OCI-LY1 (cell line): ENCODE results near the gene ZBED3.

Experiments
- H2AFZ ChIP-seq: fragments of 200-600 bp; sonication (generic), shearing (Covaris generic); 2 replicates; pipeline ENCODE4 v1.6.0; 2014; ENCODE audit warnings: antibody characterized with exemption, mild to moderate bottlenecking, low read length
- H3F3A ChIP-seq: fragments of 200-600 bp; sonication (generic), shearing (Covaris generic); 2 replicates; pipeline ENCODE4 v1.6.0; 2014; ENCODE audit warnings: mild to moderate bottlenecking, antibody characterized with exemption, low read length, moderate library complexity; ENCODE audit not compliant: insufficient read depth
- H3K27ac ChIP-seq: fragments of 200-600 bp; sonication (generic); 2 replicates; pipeline ENCODE4 v1.5.1; 2014; ENCODE audit warnings: low read length, mixed run types, mild to moderate bottlenecking, low read depth; ENCODE audit not compliant: poor library complexity, severe bottlenecking
- H3K27me3 ChIP-seq: fragments of 200-600 bp; sonication (generic); 2 replicates; pipeline ENCODE4 v1.6.0; 2014; ENCODE audit warnings: antibody characterized with exemption, mild to moderate bottlenecking, low read length, moderate library complexity; ENCODE audit not compliant: insufficient read depth
- H3K36me3 ChIP-seq: fragments of 200-600 bp; sonication (generic); 2 replicates; pipeline ENCODE4 v1.6.1; 2014; ENCODE audit warnings: mild to moderate bottlenecking, antibody characterized with exemption, low read length, moderate library complexity, mixed read lengths; ENCODE audit not compliant: insufficient read depth
- H3K4me1 ChIP-seq: fragments of 200-600 bp; sonication (generic); 2 replicates; pipeline ENCODE4 v1.5.1; 2014; ENCODE audit warnings: mild to moderate bottlenecking, low read length, moderate library complexity; ENCODE audit not compliant: insufficient read depth, severe bottlenecking
- H3K4me2 ChIP-seq: fragments of 200-600 bp; sonication (generic), shearing (Covaris generic); 2 replicates; pipeline ENCODE4 v1.6.1; 2014; ENCODE audit warnings: low read length
- H3K4me3 ChIP-seq: fragments of 200-600 bp; sonication (generic); 2 replicates; pipeline ENCODE4 v1.5.1; 2014; ENCODE audit warnings: low read length, low read depth, mild to moderate bottlenecking, mixed read lengths; ENCODE audit not compliant: poor library complexity, severe bottlenecking
- H3K79me2 ChIP-seq: fragments of 200-600 bp; shearing (Covaris generic); 2 replicates; pipeline ENCODE4 v1.6.1; 2016; ENCODE audit warnings: mixed run types, low read length, mixed read lengths; ENCODE audit not compliant: insufficient read depth
- H3K9ac ChIP-seq: fragments of 200-600 bp; sonication (generic), shearing (Covaris generic); 2 replicates; pipeline ENCODE4 v1.6.1; 2014; ENCODE audit warnings: mild to moderate bottlenecking, low read length, mixed read lengths
- H3K9me2 ChIP-seq: fragments of 200-600 bp; sonication (generic), shearing (Covaris generic); 2 replicates; pipeline ENCODE4 v1.6.1; 2014; ENCODE audit warnings: low read depth, mild to moderate bottlenecking, low read length, mixed read lengths
- H3K9me3 ChIP-seq: fragments of 200-600 bp; shearing (Covaris generic); 2 replicates; pipeline ENCODE4 v1.6.1; 2014; ENCODE audit warnings: low read length, mixed read lengths
- H4K20me1 ChIP-seq: fragments of 200-600 bp; sonication (generic), shearing (Covaris generic); 2 replicates; pipeline ENCODE4 v1.6.0; 2016; ENCODE audit warnings: mild to moderate bottlenecking, low read length; ENCODE audit not compliant: insufficient read depth
- CTCF ChIP-seq: fragments of 200-600 bp; sonication (generic), shearing (Covaris generic); IDR thresholded peaks from 2 replicates; pipeline ENCODE4 v1.5.1; 2017; ENCODE audit warnings: mild to moderate bottlenecking, antibody characterized with exemption, low read length, moderate library complexity, mixed read lengths
- EZH2 ChIP-seq: fragments of 200-600 bp; sonication (generic), shearing (Covaris generic); IDR thresholded peaks from 2 replicates; pipeline ENCODE4 v1.8.0; 2017; ENCODE audit warnings: borderline replicate concordance, mixed run types, mild to moderate bottlenecking, antibody characterized with exemption, low read length, moderate library complexity, mixed read lengths

ZBED3 gene

GRCh38 chr5:77064040-77064439 is 23.0 kb downstream of the ZBED3 start:
- H3K9me3 ChIP-seq = no peaks in the 10 kb centered on the region
- H3K36me3 ChIP-seq = peaks cover 86% of the 10 kb centered on the region
- no peaks in the 10 kb centered on the region for H3K4me1 ChIP-seq
- H3K9ac ChIP-seq = no peak overlapping the region
- H3K27me3 ChIP-seq = no peaks in the 10 kb centered on the region
- H3K4me2 ChIP-seq = no peak overlapping the region
- H3K27ac ChIP-seq = no peak overlapping the region
- H4K20me1 ChIP-seq = no peaks in the 10 kb centered on the region; the same call in 1 of the 2 replicates
- TF ChIP-seq CTCF (peak; percentile 16; the same call in 1 of the 2 replicates), EZH2 (no peak)
- no peak overlapping the region for H2AFZ ChIP-seq
- H3K4me3 ChIP-seq = no peak overlapping the region
- no peaks in the 10 kb centered on the region for H3K9me2 ChIP-seq
- no peaks in the 10 kb centered on the region for H3K79me2 ChIP-seq
- H3F3A ChIP-seq = no peaks in the 10 kb centered on the region

- H3K4me2 ChIP-seq = no peak overlapping the region
- H3F3A ChIP-seq = no peaks in the 10 kb centered on the region
- H3K4me3 ChIP-seq = no peak overlapping the region
- no peaks in the 10 kb centered on the region for H3K79me2 ChIP-seq
- no peaks in the 10 kb centered on the region for H3K27me3 ChIP-seq
- no peak overlapping the region for H2AFZ ChIP-seq
- no peaks in the 10 kb centered on the region for H3K9me3 ChIP-seq
- no peaks in the 10 kb centered on the region for H3K4me1 ChIP-seq
- no peak overlapping the region for H3K9ac ChIP-seq
- no peaks in the 10 kb centered on the region for H3K9me2 ChIP-seq
- H3K36me3 ChIP-seq = peaks cover 57% of the 10 kb centered on the region
- H3K27ac ChIP-seq = no peak overlapping the region
- no peak for TF ChIP-seq CTCF
- TF ChIP-seq EZH2 = no peak
- H4K20me1 ChIP-seq = no peaks in the 10 kb centered on the region
Observed at GRCh38 chr5:77046416-77047073, 40.5 kb downstream of the ZBED3 start.

- H3K79me2 ChIP-seq = peaks cover 21% of the 10 kb centered on the region
- no peak for TF ChIP-seq EZH2
- no peak for TF ChIP-seq CTCF
- no peak overlapping the region for H3K4me3 ChIP-seq
- no peak overlapping the region for H3K27ac ChIP-seq
- no peak overlapping the region for H3K9ac ChIP-seq
- no peaks in the 10 kb centered on the region for H3K9me3 ChIP-seq
- peaks cover 30% of the 10 kb centered on the region for H3K4me1 ChIP-seq
- H3K27me3 ChIP-seq = no peaks in the 10 kb centered on the region
- H3K4me2 ChIP-seq = no peak overlapping the region
- no peaks in the 10 kb centered on the region for H4K20me1 ChIP-seq
- no peak overlapping the region for H2AFZ ChIP-seq
- peaks cover 61% of the 10 kb centered on the region for H3K36me3 ChIP-seq
- H3K9me2 ChIP-seq = no peaks in the 10 kb centered on the region
- H3F3A ChIP-seq = peaks cover 4% of the 10 kb centered on the region; the same call in 1 of the 2 replicates
Observed at GRCh38 chr5:77035950-77036349, 51.1 kb downstream of the ZBED3 start.
